Vagina (tissue), 2 donors: ENCODE data around the gene GMPPB. TPM values are rescaled to one million over a fixed set of nuclear protein-coding genes. Genes with fewer than 3 reads are reported as not detected.

Experiments used
- DNase-seq, 2 donors: peaks; one replicate each; pipeline ENCODE4 v3.0.0-alpha.2; 2017; ENCODE audit errors: extremely low spot score in 2 of 2
- H3K27ac ChIP-seq: fragments of 200-600 bp; sonication (generic); one replicate; pipeline ENCODE4 v1.5.1; 2019
- H3K27me3 ChIP-seq: fragments of 200-600 bp; sonication (generic); one replicate; pipeline ENCODE4 v1.5.1; 2019
- H3K36me3 ChIP-seq, 2 donors: fragments of 200-600 bp; sonication (generic); one replicate each; pipeline ENCODE4 v1.5.1; 2017 to 2019
- H3K4me1 ChIP-seq: fragments of 200-600 bp; sonication (generic); one replicate; pipeline ENCODE4 v1.5.1; 2019
- H3K4me3 ChIP-seq, 2 donors: fragments of 200-600 bp; sonication (generic); 1 replicate in 1 of 2; 2 replicates in 1 of 2; pipeline ENCODE4 v1.5.1; 2016 to 2019
- H3K9me3 ChIP-seq: fragments of 200-600 bp; sonication (generic); one replicate; pipeline ENCODE4 v1.5.1; 2019
- CTCF ChIP-seq, 3 experiments: fragments of 450-650 bp in 2 of 3; fragments of 200-600 bp in 1 of 3; sonication (generic) in 1 of 3; IDR thresholded peaks; one replicate each; pipeline ENCODE4 v1.5.1; 2017 to 2019; ENCODE audit warnings: antibody characterized with exemption in 3 of 3, mild to moderate bottlenecking in 2 of 3, moderate library complexity in 2 of 3
- POLR2A ChIP-seq, 2 donors: fragments of 450-650 bp; IDR thresholded peaks; one replicate each; pipeline ENCODE4 v1.6.1; 2017; ENCODE audit warnings: antibody characterized with exemption in 2 of 2, mild to moderate bottlenecking in 2 of 2, moderate library complexity in 2 of 2
- POLR2AphosphoS5 ChIP-seq, 2 donors: sonication (generic); formaldehyde crosslinking; IDR thresholded peaks; one replicate each; pipeline ENCODE4 v1.9.0; 2017; ENCODE audit warnings: antibody characterized with exemption in 2 of 2, mild to moderate bottlenecking in 2 of 2, low read depth in 1 of 2; ENCODE audit not compliant: insufficient read depth in 1 of 2
- intact Hi-C: fragments of 100-400 bp; cut with DNase I; formaldehyde crosslinking; loops from one replicate; pipeline ENCODE4 v1.15.1; 2023
- total RNA-seq: library from RNA; depleted of rRNA; stranded (reverse); fragments of >200 nt; gene quantifications from one replicate; pipeline ENCODE4 v1.2.3, GENCODE V29; 2016

Gene GMPPB
- total RNA-seq, 1 donor from 2014 or later = 19.9 TPM

DNA sequence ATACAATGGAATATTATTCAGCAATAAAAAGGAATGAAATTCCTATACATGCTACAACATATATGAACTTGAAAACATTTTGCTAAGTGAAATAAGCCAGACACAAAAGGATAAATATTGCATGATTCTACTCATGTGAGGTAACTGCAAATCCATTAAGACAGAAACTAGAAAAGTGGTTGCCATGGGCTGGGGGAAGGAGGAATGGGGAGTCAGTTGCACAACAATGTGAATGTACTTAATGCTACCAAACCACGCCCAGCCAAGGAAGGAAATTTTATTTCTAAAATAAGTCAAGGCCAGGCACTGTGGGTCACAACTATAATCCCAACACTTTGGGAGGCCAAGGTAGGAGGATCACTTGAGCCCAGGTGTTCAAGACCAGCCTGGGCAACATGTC is 9.8 kb upstream of the GMPPB start:
- Histone ChIP-seq H3K4me1 (no peaks in the 10 kb centered on the region), H3K4me3 (no peak overlapping the region), H3K36me3 (peaks cover 0 to 66% of the 10 kb centered on the region in 2 donors), H3K9me3 (no peaks in the 10 kb centered on the region), H3K27me3 (no peaks in the 10 kb centered on the region), H3K27ac (no peak overlapping the region)
- no peak for DNase-seq
- intact Hi-C loops = no loop called here
- TF ChIP-seq CTCF (IDR thresholded peaks at IDR 0.05) = no peak
- no peak for TF ChIP-seq POLR2A (IDR thresholded peaks at IDR 0.05)
- no peak for TF ChIP-seq POLR2AphosphoS5 (IDR thresholded peaks at IDR 0.05; ENCODE audit: insufficient read depth in 1 of 2, low read depth in 1 of 2)

DNA sequence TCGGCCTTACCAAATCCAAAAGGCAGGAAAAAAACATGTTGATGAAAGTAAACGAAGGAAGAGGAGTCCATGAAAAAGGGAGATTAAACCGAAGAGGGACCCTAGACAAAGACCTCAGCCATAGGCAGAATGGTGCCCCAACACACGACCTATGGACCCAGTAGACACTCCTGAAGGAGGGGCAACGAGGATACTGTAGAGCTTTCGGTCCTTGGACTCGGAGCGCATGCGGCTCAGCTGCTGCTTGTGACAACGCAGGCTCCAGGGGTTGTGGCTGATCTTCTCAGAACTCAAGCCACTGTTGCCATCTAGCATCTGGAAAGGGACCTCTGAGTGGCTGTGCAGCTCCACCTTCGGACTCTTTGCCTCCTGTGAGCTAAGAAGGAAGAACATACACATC is 8.8 kb upstream of the GMPPB start:
- Histone ChIP-seq H3K36me3 (peaks cover 0 to 66% of the 10 kb centered on the region in 2 donors), H3K9me3 (no peaks in the 10 kb centered on the region), H3K4me1 (no peaks in the 10 kb centered on the region), H3K27ac (no peak overlapping the region), H3K4me3 (no peak overlapping the region), H3K27me3 (no peaks in the 10 kb centered on the region)
- intact Hi-C loops = no loop called here
- TF ChIP-seq POLR2A (IDR thresholded peaks at IDR 0.05) (no peak), POLR2AphosphoS5 (IDR thresholded peaks at IDR 0.05; ENCODE audit: insufficient read depth in 1 of 2, low read depth in 1 of 2) (no peak), CTCF (IDR thresholded peaks at IDR 0.05) (no peak)
- DNase-seq = no peak

DNA sequence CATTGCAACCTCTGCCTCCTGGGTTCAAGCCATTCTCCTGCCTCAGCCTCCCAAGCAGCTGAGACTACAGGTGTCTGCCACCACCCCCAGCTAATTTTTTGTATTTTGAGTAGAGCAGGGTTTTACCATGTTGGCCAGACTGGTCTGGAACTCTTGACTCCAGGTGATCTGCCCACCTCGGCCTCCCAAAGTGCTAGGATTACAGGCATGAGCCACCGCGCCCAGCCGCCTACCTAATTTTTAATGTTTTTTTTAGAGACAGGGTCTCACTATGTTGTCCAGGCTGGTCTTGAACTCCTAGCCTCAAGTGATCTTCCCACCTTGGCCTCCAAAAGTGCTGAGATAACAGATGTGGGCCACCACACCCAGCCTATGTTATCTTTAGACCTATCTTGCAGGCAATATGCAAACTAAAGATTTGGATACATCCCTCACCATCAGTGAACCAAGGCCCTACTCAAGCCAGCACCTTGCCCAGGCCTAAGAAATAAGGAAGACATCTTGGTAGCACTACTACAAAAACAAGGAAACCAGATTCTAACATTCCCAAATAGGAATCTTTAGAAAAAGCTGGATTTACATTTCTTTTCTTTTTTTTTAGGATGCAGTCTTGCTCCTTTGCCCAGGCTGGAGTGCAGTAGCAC is 6.3 kb upstream of the GMPPB start:
- no peaks in the 10 kb centered on the region for H3K9me3 ChIP-seq
- H3K27me3 ChIP-seq = no peaks in the 10 kb centered on the region

GRCh38 chr3:49727924-49728361 is 4.2 kb upstream of the GMPPB start:
- intact Hi-C loops = loop anchor here (10.0 kb wide), 1 partner anchor 117 kb away; no protein-coding TSS in a partner anchor
- no peaks in the 10 kb centered on the region for H3K9me3 ChIP-seq
- peaks cover 18% of the 10 kb centered on the region for H3K4me1 ChIP-seq
- no peak overlapping the region for H3K4me3 ChIP-seq
- H3K36me3 ChIP-seq = peaks cover 0 to 45% of the 10 kb centered on the region in 2 donors
- DNase-seq = no peak
- no peak overlapping the region for H3K27ac ChIP-seq
- no peaks in the 10 kb centered on the region for H3K27me3 ChIP-seq
- TF ChIP-seq POLR2A (IDR thresholded peaks at IDR 0.05) = no peak
- TF ChIP-seq CTCF (IDR thresholded peaks at IDR 0.05) = no peak
- TF ChIP-seq POLR2AphosphoS5 (IDR thresholded peaks at IDR 0.05; ENCODE audit: insufficient read depth in 1 of 2, low read depth in 1 of 2) = no peak

More for the DNA sequence above, 6.3 kb upstream of the GMPPB start:
- DNase-seq = no peak
- peaks cover 0 to 53% of the 10 kb centered on the region in 2 donors for H3K36me3 ChIP-seq
- no peak overlapping the region for H3K27ac ChIP-seq
- no peak overlapping the region for H3K4me3 ChIP-seq
- TF ChIP-seq POLR2AphosphoS5 (IDR thresholded peaks at IDR 0.05; ENCODE audit: insufficient read depth in 1 of 2, low read depth in 1 of 2) = no peak
- intact Hi-C loops = loop anchor here (10.0 kb wide), 1 partner anchor 115 kb away; no protein-coding TSS in a partner anchor
- H3K4me1 ChIP-seq = peaks cover 2% of the 10 kb centered on the region

GRCh38 chr3:49727154-49727923 is 3.6 kb upstream of the GMPPB start:
- Histone ChIP-seq H3K27ac (no peak overlapping the region), H3K9me3 (no peaks in the 10 kb centered on the region), H3K36me3 (peaks cover 0 to 40% of the 10 kb centered on the region in 2 donors), H3K4me3 (no peak overlapping the region), H3K4me1 (peaks cover 24% of the 10 kb centered on the region), H3K27me3 (no peaks in the 10 kb centered on the region)
- intact Hi-C loops = loop anchor here (10.0 kb wide), 1 partner anchor 117 kb away; no protein-coding TSS in a partner anchor
- DNase-seq = no peak
- TF ChIP-seq CTCF (IDR thresholded peaks at IDR 0.05) (no peak), POLR2A (IDR thresholded peaks at IDR 0.05) (no peak), POLR2AphosphoS5 (IDR thresholded peaks at IDR 0.05; ENCODE audit: insufficient read depth in 1 of 2, low read depth in 1 of 2) (no peak)
